GM12878 (cell line): ENCODE results near the gene TDRD7. TPM values are rescaled to one million over a fixed set of nuclear protein-coding genes. Genes with fewer than 3 reads are reported as not detected.
A peak's percentile ranks its signal among the peaks of the same experiment; 100 is the strongest.

Experiments used
- ATAC-seq: fragments of 200-7000 bp; cut with Tn5 transposase; 3 replicates; pipeline ENCODE4 v1.9.1; 2020; ENCODE audit warnings: mild to moderate bottlenecking, moderate library complexity
- BruUV-seq: library from RNA; stranded (reverse); fragments of 400-500 nt; replicated peaks from 2 replicates; lab custom pipeline; 2021; lab: Mats Ljungman, UMichigan
- CTCF ChIA-PET: fragments of 300-600 bp; sonication (Branson Sonifier 250); formaldehyde crosslinking; extraction: SDS; loops from one replicate; lab custom pipeline; 2021; ENCODE audit warnings: inconsistent platforms; lab: Yijun Ruan, JAX
- POLR2A ChIA-PET: fragments of 350-600 bp; formaldehyde crosslinking; extraction: SDS; loops from one replicate; lab custom pipeline; 2021; ENCODE audit warnings: inconsistent platforms; lab: Charles Lee
- RAD21 ChIA-PET: fragments of 300-600 bp; sonication (Branson Sonifier 250); formaldehyde crosslinking; loops from one replicate; lab custom pipeline; 2023; ENCODE audit warnings: antibody characterized with exemption; ENCODE audit not compliant: unreplicated experiment; lab: Charles Lee
- SMC1A ChIA-PET: fragments of 300-600 bp; sonication (Branson Sonifier 250); formaldehyde crosslinking; loops from one replicate; lab custom pipeline; 2023; ENCODE audit not compliant: unreplicated experiment, uncharacterized antibody; lab: Charles Lee
- DNase-seq: peaks from one replicate; pipeline ENCODE4 v3.0.0-alpha.2; 2011; ENCODE audit warnings: low read depth, low spot score
- FAIRE-seq: peaks from 3 replicates; lab custom pipeline; 2011; peaks lifted over from hg19 to GRCh38; lab: Jason Lieb, UNC
- H2AFZ ChIP-seq: 2 replicates; pipeline ENCODE4 v1.6.0; 2011; ENCODE audit warnings: low read depth, low read length, control low read depth; ENCODE audit not compliant: control insufficient read depth
- H3K27ac ChIP-seq: 2 replicates; pipeline ENCODE4 v1.5.1; 2011; ENCODE audit warnings: control low read depth; ENCODE audit not compliant: control insufficient read depth, insufficient read depth
- H3K27me3 ChIP-seq, 2 experiments: replicated peaks in 1 of 2; 2 replicates each; pipeline versions ENCODE4 v1.6.0 to v1.6.1; 2011; ENCODE audit warnings: low read length in 1 of 2; ENCODE audit not compliant: control insufficient read depth in 2 of 2, insufficient read depth in 2 of 2
- H3K36me3 ChIP-seq, 2 experiments: 2 replicates each; pipeline ENCODE4 v1.5.1; 2011; ENCODE audit warnings: low read length in 1 of 2; ENCODE audit not compliant: control insufficient read depth in 2 of 2, insufficient read depth in 2 of 2
- H3K4me1 ChIP-seq: 2 replicates; pipeline ENCODE4 v1.6.1; 2011; ENCODE audit warnings: mild to moderate bottlenecking, low read length, moderate library complexity, mixed read lengths; ENCODE audit not compliant: control insufficient read depth, insufficient read depth
- H3K4me2 ChIP-seq: 2 replicates; pipeline ENCODE4 v1.6.0; 2011; ENCODE audit warnings: control low read depth; ENCODE audit not compliant: control insufficient read depth, insufficient read depth
- H3K4me3 ChIP-seq: fragments of 200-600 bp; sonication (generic); 2 replicates; pipeline ENCODE4 v1.5.1; 2016
- H3K79me2 ChIP-seq: 2 replicates; pipeline ENCODE4 v1.6.0; 2011; ENCODE audit warnings: low read length; ENCODE audit not compliant: control insufficient read depth, insufficient read depth
- H3K9ac ChIP-seq: 2 replicates; pipeline ENCODE4 v1.8.0; 2011; ENCODE audit warnings: low read length, control low read depth, mixed read lengths; ENCODE audit not compliant: control insufficient read depth, insufficient read depth
- H3K9me3 ChIP-seq: replicated peaks from 3 replicates; pipeline ENCODE4 v1.5.1; 2011; ENCODE audit warnings: mild to moderate bottlenecking, low read length; ENCODE audit not compliant: control insufficient read depth, insufficient read depth
- H4K20me1 ChIP-seq: 2 replicates; pipeline ENCODE4 v1.6.0; 2011; ENCODE audit not compliant: control insufficient read depth, insufficient read depth
- CHD2 ChIP-seq: IDR thresholded peaks from 2 replicates; pipeline ENCODE4 v1.6.1; 2011; ENCODE audit warnings: low read depth, low read length, improper control_type of control experiment, borderline replicate concordance
- EED ChIP-seq: sonication (generic); IDR thresholded peaks from 2 replicates; pipeline ENCODE4 v1.6.1; 2016; ENCODE audit warnings: antibody characterized with exemption, low read depth
- HDAC2 ChIP-seq: fragments of 200-600 bp; sonication (generic); IDR thresholded peaks from 2 replicates; pipeline ENCODE4 v1.6.1; 2017
- IKZF2 ChIP-seq, 2 experiments: fragments of 450-650 bp; IDR thresholded peaks; 2 replicates each; pipeline ENCODE4 v1.6.1; 2017; ENCODE audit warnings: mild to moderate bottlenecking in 2 of 2, moderate library complexity in 2 of 2
- JUNB ChIP-seq: IDR thresholded peaks from 2 replicates; pipeline ENCODE4 v1.6.1; 2016; ENCODE audit warnings: antibody characterized with exemption, mild to moderate bottlenecking
- MXI1 ChIP-seq: fragments of 150-350 bp; IDR thresholded peaks from 2 replicates; pipeline ENCODE4 v1.6.1; 2011; ENCODE audit warnings: low read depth, mild to moderate bottlenecking, inconsistent platforms, low read length, improper control_type of control experiment
- PML ChIP-seq: IDR thresholded peaks from 2 replicates; pipeline ENCODE4 v1.6.1; 2012; ENCODE audit warnings: low read length, inconsistent platforms
- RBBP5 ChIP-seq: fragments of 200-600 bp; sonication (generic); conservative IDR thresholded peaks from 2 replicates; pipeline ENCODE4 v1.6.1; 2016
- RCOR1 ChIP-seq: conservative IDR thresholded peaks from 2 replicates; pipeline ENCODE4 v1.6.1; 2012; ENCODE audit warnings: low read depth, low read length, improper control_type of control experiment
- RELA ChIP-seq: fragments of 450-650 bp; IDR thresholded peaks from 2 replicates; pipeline ENCODE4 v1.8.0; 2014; ENCODE audit warnings: borderline replicate concordance; ENCODE audit not compliant: partially characterized antibody
- SMARCA5 ChIP-seq: fragments of 450-650 bp; IDR thresholded peaks from 2 replicates; pipeline ENCODE4 v1.6.1; 2017; ENCODE audit warnings: mild to moderate bottlenecking
- SMC3 ChIP-seq: IDR thresholded peaks from 2 replicates; pipeline ENCODE4 v1.6.1; 2011; ENCODE audit warnings: low read length, improper control_type of control experiment, borderline replicate concordance
- SUZ12 ChIP-seq: fragments of 200-600 bp; sonication (generic); IDR thresholded peaks from one replicate; pipeline ENCODE4 v1.6.1; 2018; ENCODE audit warnings: antibody characterized with exemption, mild to moderate bottlenecking; ENCODE audit not compliant: unreplicated experiment
- TARDBP ChIP-seq: IDR thresholded peaks from 2 replicates; pipeline ENCODE4 v1.6.1; 2016; ENCODE audit warnings: borderline replicate concordance
- WGBS: methylation state at CpG from one replicate; pipeline ENCODE4 v1.1.6; 2016; ENCODE audit warnings: low lambda C conversion rate; ENCODE audit not compliant: insufficient replicate concordance, insufficient coverage; ENCODE audit errors: missing lambda C conversion rate; 5-methylcytosine and 5-hydroxymethylcytosine counted together
- in situ Hi-C: fragments of 300-500 bp; cut with MboI; formaldehyde crosslinking; loops from 9 replicates; pipeline ENCODE4 v1.14.3; 2018; ENCODE audit warnings: mixed read lengths
- intact Hi-C: fragments of 100-400 bp; cut with micrococcal nuclease; formaldehyde crosslinking; loops from one replicate; pipeline ENCODE4 v1.14.2; 2022; ENCODE audit not compliant: unreplicated experiment
- polyA plus RNA-seq, 11 experiments: library from polyadenylated mRNA; depleted of rRNA in 4 of 11; unstranded in 6 of 11; stranded (reverse) in 5 of 11; fragments of >200 nt; fragmentation: Nextera tagmentation in 4 of 11; fragmentation: Illumina TruSeq in 1 of 11; extraction: Ambion mirVana in 4 of 11; extraction: Trizol in 1 of 11; gene quantifications; 1 replicate in 1 of 11; 2 replicates in 10 of 11; pipeline versions ENCODE4 v1.2.1 to v1.2.3, GENCODE V29; 2011 to 2016; ENCODE audit warnings: inconsistent platforms in 2 of 11, missing spikeins in 2 of 11, low read depth in 1 of 11
- total RNA-seq, 4 experiments: library from RNA; depleted of rRNA in 3 of 4; stranded (reverse); fragments of >200 nt in 3 of 4; fragmentation: Illumina TruSeq in 1 of 4; extraction: Trizol in 1 of 4; gene quantifications; 2 replicates each; pipeline versions ENCODE4 v1.2.1 to v1.2.3, GENCODE V29; 2013 to 2021

TDRD7 gene
- total and polyA plus RNA-seq, 10 of the 15 experiments (the other 5 are each of a cell fraction or from before 2014, with no cell fraction given), result 5.7 to 26.4 (median 16.2) TPM

DNA sequence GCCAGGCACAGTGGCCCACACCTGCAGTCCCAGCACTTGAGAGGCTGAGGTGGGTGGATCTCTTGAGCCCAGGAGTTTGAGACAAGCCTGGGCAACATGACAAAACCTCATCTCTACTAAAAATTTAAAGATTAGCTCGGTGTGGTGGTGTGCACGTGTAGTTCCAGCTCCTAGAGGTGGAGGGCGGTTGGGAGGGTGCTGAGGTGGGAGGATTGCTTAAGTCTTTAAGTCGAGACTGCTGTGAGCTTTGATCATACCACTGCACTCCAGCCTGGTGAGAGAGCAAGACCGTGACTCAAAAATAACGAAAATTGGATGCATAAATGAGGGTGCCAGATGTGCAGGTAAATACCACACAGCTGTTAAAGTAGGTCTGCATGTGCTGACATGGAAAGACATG, 39.3 kb upstream of the TDRD7 start:
- no TSS peak for BruUV-seq
- peaks cover 1% of the 10 kb centered on the region; the same call in 2 of the 3 replicates for H3K9me3 ChIP-seq
- H3K4me2 ChIP-seq, result no peak overlapping the region
- ChIA-PET RAD21 (no interaction called here), SMC1A (no interaction called here), CTCF (interaction anchor here (0.6 kb wide), 1 partner anchor 557 kb away, joined by 3 read pairs; no protein-coding TSS in a partner anchor), POLR2A (no interaction called here)
- no peak for DNase-seq
- H3K9ac ChIP-seq, result no peak overlapping the region
- H4K20me1 ChIP-seq, result no peaks in the 10 kb centered on the region
- peaks cover 4% of the 10 kb centered on the region for H3K4me1 ChIP-seq
- H3K36me3 ChIP-seq, result no peaks in the 10 kb centered on the region
- ATAC-seq, result peak; percentile 30; the same call in 1 of the 3 replicates
- H3K4me3 ChIP-seq, result no peak overlapping the region
- no peaks in the 10 kb centered on the region for H3K79me2 ChIP-seq
- H3K27ac ChIP-seq, result no peak overlapping the region
- H2AFZ ChIP-seq, result no peak overlapping the region
- no peak for FAIRE-seq
- H3K27me3 ChIP-seq, result no peaks in the 10 kb centered on the region
- intact Hi-C loops, result no loop called here
- no peak for TF ChIP-seq MXI1
- no peak for TF ChIP-seq TARDBP
- TF ChIP-seq RELA, result no peak
- no peak for TF ChIP-seq RCOR1
- TF ChIP-seq HDAC2, result no peak
- TF ChIP-seq PML, result no peak
- TF ChIP-seq CHD2, result no peak
- no peak for TF ChIP-seq RBBP5
- no peak for TF ChIP-seq EED
- TF ChIP-seq SUZ12, result no peak
- TF ChIP-seq JUNB, result no peak
- TF ChIP-seq SMARCA5, result no peak
- TF ChIP-seq IKZF2 (IDR thresholded peaks at IDR 0.05), result no peak
- no peak for TF ChIP-seq SMC3
- TF ChIP-seq, all 136 proteins: peak for 0
- in situ Hi-C loops, result no loop called here
- WGBS, result 5% methylated on average over 6 of the region's 6 CpGs
